LNCaP clone FGC (cell line): ENCODE measurements around the gene MICALL1.
A peak's percentile ranks its signal among the peaks of the same experiment; 100 is the strongest.

Experiments used
- DNase-seq: peaks from one replicate; pipeline ENCODE4 v3.0.0-alpha.2; 2011; ENCODE audit warnings: low read depth
- H3K4me3 ChIP-seq: 2 replicates; pipeline ENCODE4 v1.5.1; 2011; ENCODE audit warnings: mild to moderate bottlenecking, low read depth, low read length, control low read depth
- CTCF ChIP-seq: IDR thresholded peaks from 2 replicates; pipeline ENCODE4 v1.5.1; 2012; ENCODE audit warnings: mild to moderate bottlenecking; ENCODE audit not compliant: control insufficient read depth, insufficient read depth; ENCODE audit errors: extremely low read depth

Gene MICALL1, protein sequence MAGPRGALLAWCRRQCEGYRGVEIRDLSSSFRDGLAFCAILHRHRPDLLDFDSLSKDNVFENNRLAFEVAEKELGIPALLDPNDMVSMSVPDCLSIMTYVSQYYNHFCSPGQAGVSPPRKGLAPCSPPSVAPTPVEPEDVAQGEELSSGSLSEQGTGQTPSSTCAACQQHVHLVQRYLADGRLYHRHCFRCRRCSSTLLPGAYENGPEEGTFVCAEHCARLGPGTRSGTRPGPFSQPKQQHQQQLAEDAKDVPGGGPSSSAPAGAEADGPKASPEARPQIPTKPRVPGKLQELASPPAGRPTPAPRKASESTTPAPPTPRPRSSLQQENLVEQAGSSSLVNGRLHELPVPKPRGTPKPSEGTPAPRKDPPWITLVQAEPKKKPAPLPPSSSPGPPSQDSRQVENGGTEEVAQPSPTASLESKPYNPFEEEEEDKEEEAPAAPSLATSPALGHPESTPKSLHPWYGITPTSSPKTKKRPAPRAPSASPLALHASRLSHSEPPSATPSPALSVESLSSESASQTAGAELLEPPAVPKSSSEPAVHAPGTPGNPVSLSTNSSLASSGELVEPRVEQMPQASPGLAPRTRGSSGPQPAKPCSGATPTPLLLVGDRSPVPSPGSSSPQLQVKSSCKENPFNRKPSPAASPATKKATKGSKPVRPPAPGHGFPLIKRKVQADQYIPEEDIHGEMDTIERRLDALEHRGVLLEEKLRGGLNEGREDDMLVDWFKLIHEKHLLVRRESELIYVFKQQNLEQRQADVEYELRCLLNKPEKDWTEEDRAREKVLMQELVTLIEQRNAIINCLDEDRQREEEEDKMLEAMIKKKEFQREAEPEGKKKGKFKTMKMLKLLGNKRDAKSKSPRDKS

DNA sequence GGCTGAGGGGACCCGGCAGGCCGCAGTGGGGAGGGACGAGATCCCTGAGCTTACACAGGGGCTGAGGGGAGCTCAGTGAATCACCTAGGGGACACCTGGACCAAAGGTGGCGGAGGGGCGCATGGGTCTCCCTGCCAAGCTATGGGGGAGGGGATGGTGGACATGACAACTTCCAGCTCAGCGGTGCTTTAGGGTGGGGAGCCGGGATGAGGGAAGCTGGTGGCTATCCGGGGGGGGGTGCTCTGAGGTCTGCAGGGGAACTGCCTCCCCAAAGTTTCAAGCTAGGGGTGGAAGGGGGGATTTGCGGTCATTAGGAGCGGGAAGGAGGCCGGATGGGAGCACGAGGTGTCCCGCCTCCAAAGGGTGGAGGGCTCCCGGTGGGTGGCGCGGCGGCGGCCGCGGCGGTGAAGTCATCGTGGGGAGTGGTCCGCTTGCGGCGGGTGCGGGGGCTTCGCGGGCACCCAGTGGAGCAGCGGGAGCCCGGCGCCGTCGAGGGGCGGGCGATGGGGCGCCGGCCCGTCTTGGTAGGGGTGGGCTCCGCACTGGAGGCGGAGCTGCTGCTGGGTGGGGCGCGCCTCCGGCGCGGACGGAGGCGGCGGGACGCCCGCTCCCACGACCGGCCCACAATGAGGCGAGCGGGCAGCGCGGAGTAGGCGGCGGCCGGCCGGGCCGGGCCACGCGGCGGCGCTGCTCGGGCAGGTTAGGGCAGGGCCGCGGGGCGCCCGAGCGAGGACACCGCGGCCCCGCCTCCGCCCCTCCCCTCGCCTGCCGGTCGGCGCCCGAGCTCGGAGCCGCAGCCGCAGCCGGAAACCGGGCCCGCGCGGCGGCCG is at the start of gene MICALL1:
MICALL1 (plus strand) TSS at position 764 of the 830 bp plus-strand sequence. CDS start 126 bp downstream, outside the sequence.
- H3K4me3 ChIP-seq = peak within 1 kb of the TSS; percentile 58
- DNase-seq = no peak
- TF ChIP-seq CTCF = peak; percentile 71

DNA sequence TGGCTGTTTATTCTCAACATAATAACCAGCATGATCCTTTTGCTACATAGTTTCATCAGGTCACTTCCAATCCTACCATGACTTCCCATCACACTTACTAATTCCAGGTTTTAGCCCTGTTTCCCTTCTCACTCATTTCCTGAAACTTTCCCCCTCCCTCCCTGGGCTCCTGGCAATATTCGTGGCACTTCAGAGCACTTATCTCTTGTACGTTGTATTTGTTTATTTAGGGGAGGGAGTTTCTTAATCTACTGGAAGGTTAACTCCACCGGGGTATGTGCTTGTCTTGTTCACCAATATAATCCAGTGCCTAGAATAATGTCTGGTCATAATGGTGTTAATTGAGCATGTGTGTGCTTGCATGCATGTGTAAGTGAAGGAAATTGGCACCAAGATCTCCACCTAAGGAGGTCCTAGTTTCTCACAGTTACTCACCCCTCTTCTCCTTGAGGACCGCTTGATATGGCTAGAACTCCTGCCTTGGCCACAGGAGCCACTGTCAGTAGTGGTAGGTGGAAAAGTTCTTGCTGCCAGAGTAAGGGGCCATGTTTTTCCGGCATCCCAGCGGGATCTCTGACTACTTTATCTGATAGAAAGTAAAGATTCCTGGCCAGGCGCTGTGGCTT is 45.2 kb upstream of the MICALL1 start:
- no peak for DNase-seq
- no peak for TF ChIP-seq CTCF
- H3K4me3 ChIP-seq = no peak overlapping the region

GRCh38 chr22:37862570-37863325 is 43.3 kb upstream of the MICALL1 start:
- no peak for TF ChIP-seq CTCF
- no peak overlapping the region for H3K4me3 ChIP-seq
- no peak for DNase-seq

- no peak for DNase-seq
- H3K4me3 ChIP-seq = no peak overlapping the region
- no peak for TF ChIP-seq CTCF
These were observed 40.6 kb upstream of the MICALL1 start for GRCh38 chr22:37865510-37865909.

DNA sequence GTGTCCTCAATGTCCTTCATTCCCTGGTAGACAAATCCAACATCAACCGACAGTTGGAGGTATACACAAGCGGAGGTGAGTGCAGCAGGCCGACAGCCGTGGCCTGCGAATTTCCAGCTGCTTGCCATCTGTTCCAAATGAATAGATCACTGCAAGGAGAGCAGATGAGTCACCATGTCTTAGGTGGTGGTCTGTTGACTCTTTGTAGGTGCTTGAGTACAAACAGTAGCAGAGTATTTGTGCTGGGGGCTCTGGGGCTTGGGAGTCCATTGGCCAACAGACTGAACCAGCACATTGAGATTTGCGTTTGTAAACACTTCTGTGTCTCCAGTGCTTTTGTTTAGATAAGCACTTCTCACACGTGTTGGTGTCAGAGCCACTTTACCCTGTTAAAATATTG is 35.8 kb upstream of the MICALL1 start:
- TF ChIP-seq CTCF = no peak
- no peak for DNase-seq
- no peak overlapping the region for H3K4me3 ChIP-seq
